Inflammatory macrophage treated with lipopolysaccharide for 4 hours (primary cell): Measurements from ENCODE around the gene TRIM15.
A peak's percentile ranks its signal among the peaks of the same experiment; 100 is the strongest.

Experiments
- DNase-seq: peaks from one replicate; pipeline ENCODE4 v3.0.0-alpha.2; 2020

TRIM15 gene

DNA sequence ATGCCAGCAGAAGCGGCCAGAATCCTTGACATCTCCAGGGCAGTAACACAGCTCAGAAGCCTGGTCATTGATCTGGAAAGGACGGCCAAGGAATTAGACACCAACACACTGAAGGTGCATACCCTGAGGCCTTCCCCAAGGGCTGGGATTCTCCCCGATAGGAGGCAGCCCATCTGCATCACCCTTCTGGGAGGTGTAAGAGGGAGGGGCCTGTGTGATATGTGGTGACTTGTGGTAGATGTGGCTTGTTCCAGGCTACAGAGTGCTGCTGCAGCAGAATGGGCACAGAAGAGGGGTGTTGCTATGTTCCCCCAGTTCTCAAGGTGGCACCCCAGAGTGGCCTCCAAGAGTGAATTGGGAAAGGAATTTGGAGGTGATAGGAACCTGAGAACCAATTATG, 16.2 kb upstream of the TRIM15 start:
- no peak for DNase-seq

GRCh38 chr6:30149234-30149633, 14.1 kb upstream of the TRIM15 start:
- DNase-seq: no peak

DNA sequence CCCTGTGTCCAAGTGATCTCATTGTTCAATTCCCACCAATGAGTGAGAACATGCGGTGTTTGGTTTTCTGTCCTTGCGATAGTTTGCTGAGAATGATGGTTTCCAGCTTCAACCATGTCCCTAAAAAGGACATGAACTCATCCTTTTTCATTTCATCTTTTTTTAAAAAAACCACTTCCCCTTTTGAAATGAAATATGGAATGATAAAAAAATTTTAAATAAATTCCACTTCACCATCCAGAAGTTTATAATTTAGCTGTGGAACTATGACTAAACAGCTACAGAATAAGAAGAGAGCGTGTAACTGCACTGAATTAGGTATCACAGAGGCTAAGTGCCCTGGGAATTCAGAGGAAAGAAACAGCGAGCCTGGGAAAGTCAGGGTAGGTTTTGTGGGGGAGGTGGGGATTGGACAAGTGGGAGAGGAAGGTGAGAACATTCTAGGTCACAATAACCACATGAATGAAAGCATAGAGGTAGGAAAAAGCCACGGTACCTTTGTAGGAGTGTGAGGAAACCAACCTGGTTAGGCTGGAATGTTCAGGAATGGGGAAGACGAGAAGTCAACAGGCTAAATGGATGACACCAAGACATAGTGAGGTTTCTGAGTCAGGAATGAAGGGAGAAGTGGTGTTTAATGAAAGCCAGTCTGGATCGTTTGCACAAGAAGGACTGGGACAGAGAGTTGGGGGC, 13.3 kb upstream of the TRIM15 start:
- DNase-seq: peak; percentile 38

GRCh38 chr6:30150671-30151395, 12.5 kb upstream of the TRIM15 start:
- no peak for DNase-seq

DNA sequence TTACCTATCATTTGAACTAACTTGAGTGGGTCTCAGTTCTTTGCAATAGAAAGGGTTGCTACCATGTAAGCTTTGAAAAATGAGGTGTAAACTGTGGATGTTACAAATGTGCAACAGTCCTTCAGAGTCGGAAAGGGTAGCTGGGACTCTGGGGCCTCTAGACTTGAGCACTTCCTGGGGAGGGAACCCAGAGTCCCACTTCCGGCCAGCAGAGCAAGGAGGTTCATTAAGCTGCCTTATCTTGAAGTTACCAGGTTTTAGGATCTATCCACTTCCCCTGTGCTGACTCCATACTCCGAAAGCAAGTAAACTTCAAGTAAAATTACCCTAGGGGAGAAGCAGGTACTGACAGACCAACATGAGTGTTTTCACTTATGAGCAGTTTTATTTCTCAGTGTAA, 11.8 kb upstream of the TRIM15 start:
- DNase-seq: no peak

DNA sequence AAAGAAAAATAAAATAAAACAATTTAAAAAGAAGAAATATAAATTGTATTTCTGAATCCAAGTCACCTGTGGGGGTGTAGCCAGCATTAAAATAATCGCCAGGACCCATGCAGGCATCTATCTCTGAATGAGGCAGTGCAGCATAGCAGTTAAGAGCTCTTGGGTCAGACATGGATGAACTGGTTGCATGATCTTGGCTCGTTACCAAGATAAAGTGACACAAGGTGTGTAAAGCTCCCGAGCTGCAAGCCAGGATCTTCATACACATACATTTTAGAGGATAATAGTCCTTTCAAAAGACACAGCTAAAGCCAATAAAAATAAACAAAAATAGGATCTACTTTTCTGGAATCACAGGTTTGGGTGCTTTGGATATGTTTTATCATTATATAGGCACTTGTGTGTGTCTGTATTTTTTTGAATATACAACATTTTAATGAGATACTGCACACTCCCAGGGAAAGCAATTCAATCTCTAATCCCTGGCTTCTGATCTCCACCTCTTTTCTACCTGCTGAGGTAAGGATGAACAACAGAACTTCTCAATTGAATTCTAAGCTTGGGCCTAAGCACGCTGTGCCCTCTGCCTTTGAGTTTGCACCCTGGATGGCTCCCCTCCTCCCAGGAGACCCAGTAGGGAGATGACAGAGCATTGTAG, 11.2 kb upstream of the TRIM15 start:
- DNase-seq: no peak

DNA sequence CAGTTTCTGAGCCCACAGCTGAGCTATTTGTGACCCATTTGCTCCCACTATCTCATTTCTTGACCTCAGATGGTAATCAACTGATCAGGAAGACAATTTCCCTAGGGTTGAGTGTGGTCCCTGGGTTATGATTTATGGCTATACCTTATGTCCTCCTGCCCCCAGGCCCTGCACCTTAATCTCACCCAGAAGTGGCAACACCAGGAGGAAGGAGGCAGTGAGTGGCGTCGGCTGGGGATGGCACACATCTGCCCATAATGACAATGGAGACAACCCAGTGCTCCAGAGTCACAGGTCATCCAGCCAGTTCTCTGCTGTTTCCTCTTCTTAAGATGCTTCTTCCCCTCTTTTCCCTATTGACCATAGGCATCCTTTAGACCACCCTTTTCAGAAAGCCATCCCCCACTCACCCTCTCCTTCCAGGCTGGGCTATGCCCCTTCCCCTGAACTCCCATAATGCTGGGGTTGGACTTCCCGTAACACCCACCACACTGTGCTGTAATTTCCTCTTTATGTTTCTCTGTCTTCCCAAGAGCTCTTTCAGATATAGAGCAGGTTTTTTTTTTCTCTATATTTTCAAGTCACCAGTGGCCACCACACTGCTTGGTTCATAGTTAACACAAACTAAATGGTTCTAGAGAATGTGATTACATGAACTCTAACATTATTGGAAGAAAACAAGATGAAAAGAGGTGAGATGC, 10.3 kb upstream of the TRIM15 start:
- peak; percentile 28 for DNase-seq

DNA sequence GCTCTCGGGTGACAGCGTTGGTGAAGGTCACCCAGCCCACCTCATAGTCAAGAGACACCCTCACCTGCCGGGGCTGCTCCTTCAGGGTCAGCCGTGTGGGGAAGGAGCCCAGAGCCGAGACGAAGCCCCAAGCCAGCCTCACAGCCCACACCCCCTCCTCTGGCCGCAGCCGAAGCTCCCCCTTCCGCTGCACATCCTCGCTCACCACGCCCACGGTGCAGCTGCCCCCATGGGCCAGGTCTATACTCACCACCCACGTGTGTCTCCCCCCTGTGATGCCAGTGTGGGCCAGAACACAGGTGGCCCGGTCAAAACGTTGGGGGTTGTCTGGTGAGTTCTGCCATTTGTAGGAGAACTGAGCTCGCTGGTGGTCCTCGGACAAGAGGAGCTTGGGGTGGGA, 9.3 kb upstream of the TRIM15 start:
- no peak for DNase-seq

GRCh38 chr6:30154709-30155519, 8.4 kb upstream of the TRIM15 start:
- no peak for DNase-seq

GRCh38 chr6:30155520-30156261, 7.7 kb upstream of the TRIM15 start:
- no peak for DNase-seq

DNA sequence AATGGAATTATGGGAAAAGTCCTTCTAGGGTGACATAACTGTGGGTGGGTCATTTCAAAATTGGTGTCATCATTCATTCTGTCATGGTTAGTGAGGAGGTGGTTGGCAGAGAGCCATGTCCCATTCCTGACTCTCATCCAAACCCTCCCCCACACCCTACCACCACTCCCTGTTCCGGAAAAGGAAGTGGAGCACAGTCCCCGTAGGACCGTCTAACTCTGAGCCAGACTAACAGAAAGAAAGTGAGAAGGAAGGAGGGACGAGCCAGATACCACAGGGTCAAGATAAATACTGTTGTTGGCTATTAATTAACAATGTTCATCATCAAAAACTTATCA, 7.1 kb upstream of the TRIM15 start:
- peak; percentile 82 for DNase-seq

DNA sequence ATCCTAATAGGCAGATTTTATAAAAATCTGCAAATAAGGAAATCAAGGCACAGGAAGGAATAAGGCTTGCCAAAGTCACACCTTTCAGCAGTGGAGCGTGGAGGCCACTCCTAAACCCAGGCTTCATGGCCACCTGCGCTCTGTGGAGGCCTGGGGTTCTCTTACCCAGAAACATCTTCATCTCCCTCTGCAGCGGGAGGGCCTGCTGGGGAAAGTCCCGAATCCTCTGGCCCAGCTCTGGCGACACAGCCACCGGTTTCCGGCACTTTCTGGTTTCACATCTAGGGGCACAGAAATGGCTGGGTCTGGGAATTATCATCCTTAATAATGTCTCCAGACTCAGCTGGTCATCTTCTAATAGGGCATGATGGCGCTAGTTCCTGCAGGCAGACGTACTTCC, 6.6 kb upstream of the TRIM15 start:
- DNase-seq: peak; percentile 21

- DNase-seq: no peak
Measured at GRCh38 chr6:30157581-30157980, 5.8 kb upstream of the TRIM15 start.

DNA sequence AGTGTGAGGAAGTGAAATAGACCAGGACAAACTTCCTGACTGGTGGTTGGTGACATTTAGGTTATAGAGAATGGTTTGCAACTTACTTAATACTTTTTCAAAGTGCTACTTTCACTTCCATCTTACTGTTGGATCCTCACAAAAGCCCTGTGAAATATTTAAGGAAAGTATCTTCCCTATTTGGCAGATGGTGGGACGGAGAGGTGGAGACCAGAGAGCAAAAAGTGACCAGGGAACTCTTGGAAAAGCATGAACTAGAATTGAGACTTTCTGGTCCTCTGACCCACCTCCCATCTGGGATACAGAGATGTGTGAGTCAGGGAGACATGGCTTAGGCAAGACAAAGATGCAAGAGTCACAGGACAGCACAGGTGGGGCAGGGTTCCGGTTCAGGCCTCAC, 5.3 kb upstream of the TRIM15 start:
- peak; percentile 53 for DNase-seq

DNA sequence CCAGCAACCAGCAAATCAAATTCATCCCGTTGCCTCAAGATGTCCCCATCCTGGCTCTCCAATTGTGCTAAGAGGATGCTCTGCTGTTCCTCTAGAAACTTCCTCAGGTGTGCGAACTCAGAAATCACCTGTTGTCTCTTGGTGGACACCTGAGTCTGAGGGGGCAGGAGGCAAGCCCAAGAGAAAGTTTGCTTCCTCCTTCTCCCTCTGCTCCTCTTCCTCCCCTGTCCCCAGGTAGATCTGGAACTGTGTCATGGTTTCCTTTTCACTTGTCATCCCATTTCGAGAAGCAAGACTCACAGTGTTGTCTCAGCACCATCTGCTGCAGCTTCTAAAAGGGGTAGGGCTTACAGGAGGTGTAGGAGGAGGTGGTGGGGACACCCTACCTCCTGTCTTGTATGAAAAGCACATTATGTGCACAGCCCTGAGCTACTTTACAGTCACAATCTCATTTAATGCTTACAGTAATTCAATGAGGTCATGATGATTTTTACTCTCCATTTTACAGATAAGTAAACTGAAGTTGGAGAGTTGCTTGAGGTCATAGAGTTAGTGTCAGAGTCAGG, 4.8 kb upstream of the TRIM15 start:
- no peak for DNase-seq

GRCh38 chr6:30160008-30160784, 3.1 kb upstream of the TRIM15 start:
- DNase-seq: no peak

- no peak for DNase-seq
Measured at GRCh38 chr6:30160785-30161531, 2.4 kb upstream of the TRIM15 start, which contains the start of gene TRIM10. Gene TRIM10, minus strand, starts transcription at chr6:30161211. Its CDS starts 353 bp downstream, at chr6:30160858.

DNA sequence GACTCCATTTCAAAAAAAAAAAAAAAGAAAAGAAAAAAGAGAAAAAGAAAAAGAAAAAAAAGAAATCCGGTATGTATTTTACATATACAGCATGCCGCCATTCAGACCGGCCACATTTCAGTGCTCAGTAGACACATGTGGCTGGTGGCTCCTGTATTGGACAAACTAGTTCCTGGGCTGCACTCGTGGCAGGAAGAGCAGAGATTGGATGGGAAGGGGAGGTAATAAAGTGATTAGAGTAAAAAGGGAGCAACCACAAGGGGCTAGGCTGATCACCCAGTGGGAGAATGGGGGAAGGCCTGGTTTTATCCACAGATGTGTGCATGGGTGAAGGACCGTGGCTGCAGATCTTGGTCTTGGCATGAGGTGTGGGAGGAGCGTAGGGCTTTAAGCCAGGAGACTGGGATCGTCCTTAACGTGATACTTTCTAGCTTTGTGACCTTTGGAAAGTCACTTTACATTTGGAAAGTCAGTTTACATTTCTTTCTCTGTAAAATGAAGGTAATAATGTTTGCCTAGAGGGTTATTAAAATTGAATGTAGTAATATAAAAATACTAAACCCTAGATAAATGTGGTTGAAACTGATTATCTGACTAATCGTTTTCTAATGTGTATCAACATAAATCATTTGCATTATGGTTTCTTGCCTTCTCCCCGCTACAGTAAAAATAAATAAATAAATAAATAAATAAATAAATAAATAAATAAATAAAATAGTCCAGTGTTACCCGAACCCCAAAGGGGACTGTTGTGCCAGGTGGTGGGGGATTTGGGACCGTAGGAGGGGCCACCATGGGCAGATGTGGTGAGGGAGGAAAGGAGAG, 869 bp upstream of the TRIM15 start:
- no peak for DNase-seq
